ENCODE data around the gene PF4V1. TPM values are rescaled to one million over a fixed set of nuclear protein-coding genes. Genes with fewer than 3 reads are reported as not detected.
A peak's percentile ranks its signal among the peaks of the same experiment; 100 is the strongest.

Gene PF4V1
- total RNA-seq, 1 donor from 2014 or later, result not detected

GRCh38 chr4:73814679-73815078, 38.4 kb upstream of the PF4V1 start:
- H3K9me3 ChIP-seq (ENCODE audit: insufficient read depth, low read depth, low read length), result no peaks in the 10 kb centered on the region
- TF ChIP-seq EZH2 (IDR thresholded peaks at IDR 0.05; ENCODE audit: insufficient read depth, low read length), result no peak
- FAIRE-seq (no peak), DNase-seq (ENCODE audit: low read depth) (no peak)
- H3K27me3 Mint-ChIP-seq (ENCODE audit: low read depth, unreplicated experiment), result no peaks in the 10 kb centered on the region
- no peak overlapping the region for H3K27ac ChIP-seq (ENCODE audit: low read depth, low read length)
- H2AFZ ChIP-seq (ENCODE audit: low read depth, low read length), result no peak overlapping the region
- H3K27ac Mint-ChIP-seq (ENCODE audit: unreplicated experiment), result no peak overlapping the region
- H4K20me1 ChIP-seq (ENCODE audit: insufficient read depth, low read length), result no peaks in the 10 kb centered on the region
- H3K9me3 Mint-ChIP-seq (ENCODE audit: unreplicated experiment), result peaks cover 1% of the 10 kb centered on the region
- H3K4me1 ChIP-seq (ENCODE audit: insufficient read depth, low read length), result peaks cover 15% of the 10 kb centered on the region
- H3K36me3 Mint-ChIP-seq (ENCODE audit: low read depth, unreplicated experiment), result no peaks in the 10 kb centered on the region
- peaks cover 33% of the 10 kb centered on the region for H3K4me1 Mint-ChIP-seq (ENCODE audit: low read depth, unreplicated experiment)
- H3K36me3 ChIP-seq (ENCODE audit: insufficient read depth, low read length), result no peaks in the 10 kb centered on the region
- H3K79me2 ChIP-seq (ENCODE audit: insufficient read depth, low read length), result no peaks in the 10 kb centered on the region
- no peak overlapping the region for H3K4me3 Mint-ChIP-seq (ENCODE audit: unreplicated experiment)
- H3K4me3 ChIP-seq (ENCODE audit: insufficient read depth, low read depth, low read length), result no peak overlapping the region
- no peak overlapping the region for H3K9ac ChIP-seq (ENCODE audit: low read length)
- no peaks in the 10 kb centered on the region for H3K27me3 ChIP-seq (ENCODE audit: insufficient read depth, low read length)
- H3K4me2 ChIP-seq (ENCODE audit: low read length), result no peak overlapping the region

GRCh38 chr4:73815145-73815544, 38.0 kb upstream of the PF4V1 start:
- H2AFZ ChIP-seq (ENCODE audit: low read depth, low read length), result no peak overlapping the region
- FAIRE-seq, result no peak

GRCh38 chr4:73816814-73817213, 36.3 kb upstream of the PF4V1 start:
- DNase-seq (ENCODE audit: low read depth) (peak; percentile 94), FAIRE-seq (peak; percentile 47)

More at GRCh38 chr4:73815145-73815544, 38.0 kb upstream of the PF4V1 start:
- Mint-ChIP-seq H3K4me3 (ENCODE audit: unreplicated experiment) (no peak overlapping the region), H3K27ac (ENCODE audit: unreplicated experiment) (no peak overlapping the region), H3K27me3 (ENCODE audit: low read depth, unreplicated experiment) (no peaks in the 10 kb centered on the region), H3K4me1 (ENCODE audit: low read depth, unreplicated experiment) (peaks cover 33% of the 10 kb centered on the region), H3K36me3 (ENCODE audit: low read depth, unreplicated experiment) (no peaks in the 10 kb centered on the region), H3K9me3 (ENCODE audit: unreplicated experiment) (peaks cover 1% of the 10 kb centered on the region)
- H4K20me1 ChIP-seq (ENCODE audit: insufficient read depth, low read length), result no peaks in the 10 kb centered on the region
- peaks cover 15% of the 10 kb centered on the region for H3K4me1 ChIP-seq (ENCODE audit: insufficient read depth, low read length)
- TF ChIP-seq EZH2 (IDR thresholded peaks at IDR 0.05; ENCODE audit: insufficient read depth, low read length) (no peak), CTCF (IDR thresholded peaks at IDR 0.05; ENCODE audit: insufficient read depth, low read depth, low read length) (no peak)
- H3K9me3 ChIP-seq (ENCODE audit: insufficient read depth, low read depth, low read length), result no peaks in the 10 kb centered on the region
- no peaks in the 10 kb centered on the region for H3K27me3 ChIP-seq (ENCODE audit: insufficient read depth, low read length)
- no peak overlapping the region for H3K27ac ChIP-seq (ENCODE audit: low read depth, low read length)
- no peak for DNase-seq (ENCODE audit: low read depth)
- H3K79me2 ChIP-seq (ENCODE audit: insufficient read depth, low read length), result no peaks in the 10 kb centered on the region
- H3K36me3 ChIP-seq (ENCODE audit: insufficient read depth, low read length), result no peaks in the 10 kb centered on the region
- no peak overlapping the region for H3K4me2 ChIP-seq (ENCODE audit: low read length)
- no peak overlapping the region for H3K4me3 ChIP-seq (ENCODE audit: insufficient read depth, low read depth, low read length)
- H3K9ac ChIP-seq (ENCODE audit: low read length), result no peak overlapping the region

More at GRCh38 chr4:73816814-73817213, 36.3 kb upstream of the PF4V1 start:
- peak overlapping the region; percentile 66 for H3K27ac Mint-ChIP-seq (ENCODE audit: unreplicated experiment)
- H3K9me3 Mint-ChIP-seq (ENCODE audit: unreplicated experiment), result peaks cover 1% of the 10 kb centered on the region
- H3K9me3 ChIP-seq (ENCODE audit: insufficient read depth, low read depth, low read length), result no peaks in the 10 kb centered on the region
- no peak overlapping the region for H2AFZ ChIP-seq (ENCODE audit: low read depth, low read length)
- H3K4me2 ChIP-seq (ENCODE audit: low read length), result peak overlapping the region; percentile 30
- H3K27me3 Mint-ChIP-seq (ENCODE audit: low read depth, unreplicated experiment), result no peaks in the 10 kb centered on the region
- peaks cover 33% of the 10 kb centered on the region for H3K4me1 Mint-ChIP-seq (ENCODE audit: low read depth, unreplicated experiment)
- H3K4me3 Mint-ChIP-seq (ENCODE audit: unreplicated experiment), result no peak overlapping the region
- H3K79me2 ChIP-seq (ENCODE audit: insufficient read depth, low read length), result no peaks in the 10 kb centered on the region
- no peaks in the 10 kb centered on the region for H4K20me1 ChIP-seq (ENCODE audit: insufficient read depth, low read length)
- H3K27ac ChIP-seq (ENCODE audit: low read depth, low read length), result peak overlapping the region; percentile 13
- H3K36me3 ChIP-seq (ENCODE audit: insufficient read depth, low read length), result no peaks in the 10 kb centered on the region
- no peak overlapping the region for H3K4me3 ChIP-seq (ENCODE audit: insufficient read depth, low read depth, low read length)
- H3K4me1 ChIP-seq (ENCODE audit: insufficient read depth, low read length), result peaks cover 15% of the 10 kb centered on the region
- no peaks in the 10 kb centered on the region for H3K36me3 Mint-ChIP-seq (ENCODE audit: low read depth, unreplicated experiment)
- no peak for TF ChIP-seq EZH2 (IDR thresholded peaks at IDR 0.05; ENCODE audit: insufficient read depth, low read length)
- no peak for TF ChIP-seq CTCF (IDR thresholded peaks at IDR 0.05; ENCODE audit: insufficient read depth, low read depth, low read length)
- H3K9ac ChIP-seq (ENCODE audit: low read length), result no peak overlapping the region
- no peaks in the 10 kb centered on the region for H3K27me3 ChIP-seq (ENCODE audit: insufficient read depth, low read length)
